Nephron (organoid): ENCODE measurements around the gene RBM12.
"Not testable (repeated sequence)": the region's sequence is repeated elsewhere in the genome, so short reads cannot be mapped to it uniquely, and the experiment has no call there.

Source experiments
- H3K27ac Mint-ChIP-seq, 3 experiments: 2 replicates each; pipeline ENCODE4 v1.8.0; 2020; ENCODE audit warnings: mixed read lengths in 3 of 3, mild to moderate bottlenecking in 2 of 3, moderate library complexity in 1 of 3
- H3K27me3 Mint-ChIP-seq: 2 replicates; pipeline ENCODE4 v1.8.0; 2021; ENCODE audit warnings: low read depth, mild to moderate bottlenecking, moderate library complexity, mixed read lengths
- H3K36me3 Mint-ChIP-seq: 2 replicates; pipeline ENCODE4 v1.8.0; 2020; ENCODE audit warnings: low read depth, mixed read lengths
- H3K4me1 Mint-ChIP-seq: 2 replicates; pipeline ENCODE4 v1.8.0; 2020; ENCODE audit warnings: mixed read lengths
- H3K4me3 Mint-ChIP-seq, 3 experiments: 2 replicates each; pipeline ENCODE4 v1.8.0; 2020; ENCODE audit warnings: mild to moderate bottlenecking in 3 of 3, mixed read lengths in 3 of 3, moderate library complexity in 2 of 3
- H3K9me3 Mint-ChIP-seq: 2 replicates; pipeline ENCODE4 v1.8.0; 2020; ENCODE audit warnings: mixed read lengths
- CTCF ChIP-seq, 3 experiments: fragments of 200-600 bp; sonication (generic); IDR thresholded peaks; one replicate each; pipeline ENCODE4 v1.5.0; 2021; ENCODE audit warnings: antibody characterized with exemption in 3 of 3; ENCODE audit not compliant: unreplicated experiment in 3 of 3

RBM12 gene

DNA sequence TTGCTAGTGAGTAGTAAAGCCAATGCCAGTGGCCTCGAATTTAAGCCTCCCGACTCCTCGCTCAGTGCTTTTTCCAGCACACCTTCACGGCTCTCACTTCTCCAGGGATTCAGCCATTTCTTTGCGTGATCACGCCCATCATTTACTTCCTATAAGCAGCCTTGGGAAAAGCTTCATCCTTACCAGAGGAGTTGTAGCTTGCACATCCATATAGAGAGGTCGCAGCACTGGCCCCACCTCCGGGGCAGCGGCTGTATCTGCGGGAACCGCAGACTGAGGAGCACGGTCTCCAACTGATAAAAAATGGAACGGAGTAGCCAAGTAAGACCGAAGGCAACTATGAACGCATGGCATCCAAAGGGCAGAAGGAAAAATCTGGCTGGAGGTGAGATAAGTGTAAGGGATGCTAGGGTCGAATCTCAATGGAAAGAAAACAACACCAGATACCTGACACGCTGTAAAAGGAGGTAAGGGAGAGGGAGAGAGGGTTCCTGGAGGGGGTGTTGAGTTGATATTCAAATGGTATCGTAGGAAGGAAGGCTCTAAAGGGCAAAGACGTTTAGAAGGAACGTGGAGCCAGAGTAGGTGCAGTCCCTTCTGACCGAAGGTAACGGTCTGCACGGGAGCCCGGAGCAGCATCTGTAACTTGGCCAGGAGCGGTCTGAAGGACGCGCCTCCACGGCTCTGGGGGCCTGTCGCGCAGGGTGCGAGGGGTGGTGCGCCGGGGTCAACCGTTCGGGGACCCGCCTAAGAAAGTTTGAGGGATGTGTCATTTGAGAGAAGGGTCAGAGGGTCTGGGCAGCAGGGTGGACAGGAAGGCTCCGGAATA, 33.8 kb upstream of the RBM12 start:
- H3K4me3 Mint-ChIP-seq = peak overlapping the region; percentile 91 to 97 (median 97)
- no peaks in the 10 kb centered on the region for H3K9me3 Mint-ChIP-seq
- no peak for TF ChIP-seq CTCF (IDR thresholded peaks at IDR 0.05; ENCODE audit: unreplicated experiment in 3 of 3)
- H3K27me3 Mint-ChIP-seq = no peaks in the 10 kb centered on the region
- peak overlapping the region; percentile 51 to 93 (median 89) for H3K27ac Mint-ChIP-seq
- H3K36me3 Mint-ChIP-seq = peaks cover 32% of the 10 kb centered on the region
- peaks cover 30% of the 10 kb centered on the region for H3K4me1 Mint-ChIP-seq

DNA sequence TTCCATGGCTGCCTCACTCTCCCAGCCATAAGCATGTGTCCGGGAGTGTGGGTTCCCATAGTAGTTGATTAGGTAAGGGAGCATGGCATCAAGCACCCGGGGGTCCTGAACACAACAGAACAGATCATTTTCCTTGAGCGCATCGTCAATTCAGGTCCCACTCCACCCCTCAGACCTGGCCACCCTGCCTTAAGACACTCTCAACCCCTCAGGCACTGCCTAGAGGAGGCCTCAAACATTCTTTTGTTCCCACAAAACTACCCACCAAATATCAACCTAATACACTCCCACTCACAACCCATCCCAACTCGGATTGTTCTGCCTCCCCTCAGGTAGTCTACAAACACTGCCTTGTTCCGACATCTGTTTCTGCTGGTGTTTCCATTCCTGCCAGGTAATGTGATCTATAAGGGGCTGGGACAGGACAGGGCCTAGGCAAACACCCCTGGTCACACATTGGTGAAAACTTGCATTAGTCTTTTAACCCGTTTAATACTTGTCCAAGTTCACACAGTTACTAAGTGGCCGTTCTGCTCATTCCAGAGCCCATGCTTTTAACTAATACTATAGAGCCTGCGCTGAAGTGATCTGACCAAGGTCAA, 33.1 kb upstream of the RBM12 start:
- H3K9me3 Mint-ChIP-seq = no peaks in the 10 kb centered on the region
- TF ChIP-seq CTCF (IDR thresholded peaks at IDR 0.05; ENCODE audit: unreplicated experiment in 3 of 3) = no peak
- H3K36me3 Mint-ChIP-seq = peaks cover 25% of the 10 kb centered on the region
- H3K27me3 Mint-ChIP-seq = no peaks in the 10 kb centered on the region
- H3K4me3 Mint-ChIP-seq = peak overlapping the region; percentile 91 to 97 (median 97)
- peak overlapping the region; percentile 51 to 93 (median 89) for H3K27ac Mint-ChIP-seq
- peaks cover 30% of the 10 kb centered on the region for H3K4me1 Mint-ChIP-seq

- Mint-ChIP-seq H3K4me1 (peaks cover 30% of the 10 kb centered on the region), H3K27ac (no peak overlapping the region), H3K4me3 (peak overlapping the region; percentile 35 to 73 (median 43)), H3K36me3 (peaks cover 13% of the 10 kb centered on the region), H3K9me3 (no peaks in the 10 kb centered on the region), H3K27me3 (no peaks in the 10 kb centered on the region)
- TF ChIP-seq CTCF (IDR thresholded peaks at IDR 0.05; ENCODE audit: unreplicated experiment in 3 of 3) = no peak
Observed at GRCh38 chr20:35695978-35696377, 31.3 kb upstream of the RBM12 start.

DNA sequence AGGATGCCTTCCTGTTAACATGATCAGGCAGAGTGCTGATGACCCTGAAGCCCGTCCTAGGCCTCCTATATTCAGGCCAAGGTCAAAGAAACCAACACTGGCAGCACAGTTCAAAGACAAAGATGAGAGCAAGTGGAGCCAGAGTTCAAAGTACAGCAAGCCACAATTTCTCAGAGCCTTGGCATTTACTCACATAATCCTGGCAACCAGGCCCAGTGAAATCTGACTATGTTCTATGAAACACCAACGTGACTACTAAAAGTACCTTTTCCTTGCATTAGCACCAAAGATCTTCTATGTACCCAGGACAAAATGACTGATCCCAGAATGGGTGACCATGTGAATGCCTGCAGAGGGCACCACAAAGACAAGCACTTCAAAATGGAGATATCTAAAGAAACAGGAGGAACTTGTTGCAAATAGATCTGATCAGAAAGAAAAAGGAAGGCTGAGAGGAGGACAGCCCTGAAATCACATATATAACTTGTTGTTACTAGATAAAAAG, 30.6 kb upstream of the RBM12 start:
- Mint-ChIP-seq H3K36me3 (peaks cover 19% of the 10 kb centered on the region), H3K4me1 (peaks cover 23% of the 10 kb centered on the region), H3K4me3 (peak overlapping the region; percentile 33 to 68 (median 64)), H3K27ac (no peak overlapping the region), H3K27me3 (no peaks in the 10 kb centered on the region), H3K9me3 (no peaks in the 10 kb centered on the region)
- TF ChIP-seq CTCF (IDR thresholded peaks at IDR 0.05; ENCODE audit: unreplicated experiment in 3 of 3) = no peak

GRCh38 chr20:35690265-35690664, 25.6 kb upstream of the RBM12 start:
- no peaks in the 10 kb centered on the region for H3K4me1 Mint-ChIP-seq
- no peak overlapping the region for H3K27ac Mint-ChIP-seq
- H3K36me3 Mint-ChIP-seq = peaks cover 41% of the 10 kb centered on the region
- H3K9me3 Mint-ChIP-seq = no peaks in the 10 kb centered on the region
- no peaks in the 10 kb centered on the region for H3K27me3 Mint-ChIP-seq
- TF ChIP-seq CTCF (IDR thresholded peaks at IDR 0.05; ENCODE audit: unreplicated experiment in 3 of 3) = no peak
- no peak overlapping the region for H3K4me3 Mint-ChIP-seq

- H3K27ac Mint-ChIP-seq, H3K9me3 Mint-ChIP-seq, H3K27me3 Mint-ChIP-seq, H3K4me1 Mint-ChIP-seq, H3K4me3 Mint-ChIP-seq: not testable (repeated sequence)
- peaks cover 38% of the 10 kb centered on the region for H3K36me3 Mint-ChIP-seq
Observed at GRCh38 chr20:35686872-35687271, 22.2 kb upstream of the RBM12 start.

DNA sequence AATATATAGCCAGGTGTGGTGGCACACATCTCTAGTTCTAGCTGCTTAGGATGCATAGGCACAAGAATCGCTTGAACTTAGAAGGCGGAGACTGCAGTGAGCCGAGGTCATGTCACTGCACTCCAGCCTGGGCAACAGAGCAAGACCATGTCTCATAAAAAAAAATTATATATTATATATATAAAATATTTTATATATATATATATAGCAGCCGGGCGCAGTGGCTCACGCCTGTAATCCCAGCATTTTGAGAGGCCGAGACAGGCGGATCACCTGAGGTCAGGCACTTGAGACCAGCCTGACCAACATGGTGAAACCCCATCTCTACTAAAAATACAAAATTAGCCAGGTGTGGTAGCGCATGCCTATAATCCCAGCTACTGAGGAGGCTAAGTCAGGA, 20.7 kb upstream of the RBM12 start:
- not testable (repeated sequence) for H3K9me3 Mint-ChIP-seq, H3K4me1 Mint-ChIP-seq, H3K4me3 Mint-ChIP-seq, H3K27ac Mint-ChIP-seq, H3K27me3 Mint-ChIP-seq
- peaks cover 33% of the 10 kb centered on the region for H3K36me3 Mint-ChIP-seq
